CD14-positive monocyte (primary cell): Measurements from ENCODE around the gene MEG3. TPM values are rescaled to one million over a fixed set of nuclear protein-coding genes. Genes with fewer than 3 reads are reported as not detected.

Experiments
- DNase-seq, 3 donors: peaks; one replicate each; pipeline ENCODE4 v3.0.0-alpha.2; 2011 to 2022
- H2AFZ ChIP-seq: 2 replicates; pipeline ENCODE4 v1.6.0; 2012; ENCODE audit warnings: mild to moderate bottlenecking, low read depth, low read length, inconsistent platforms; ENCODE audit not compliant: insufficient read depth, poor library complexity, severe bottlenecking
- H3K27ac ChIP-seq, 2 donors: 1 replicate in 1 of 2; 2 replicates in 1 of 2; pipeline ENCODE4 v1.5.1; 2012 to 2013; ENCODE audit warnings: low read length in 2 of 2, control low read depth in 1 of 2, inconsistent platforms in 1 of 2, low read depth in 1 of 2, mild to moderate bottlenecking in 1 of 2
- H3K27me3 ChIP-seq, 2 donors: one replicate each; pipeline versions ENCODE4 v1.6.0 to v1.6.1; 2011 to 2013; ENCODE audit warnings: low read length in 2 of 2; ENCODE audit not compliant: control insufficient read depth in 2 of 2, insufficient read depth in 2 of 2
- H3K36me3 ChIP-seq, 2 donors: replicated peaks in 1 of 2; 1 replicate in 1 of 2; 2 replicates in 1 of 2; pipeline versions ENCODE4 v1.5.1 to v1.6.1; 2012 to 2013; ENCODE audit warnings: low read length in 2 of 2, control low read depth in 1 of 2, inconsistent platforms in 1 of 2, mild to moderate bottlenecking in 1 of 2; ENCODE audit not compliant: insufficient read depth in 2 of 2, control insufficient read depth in 1 of 2
- H3K4me1 ChIP-seq, 2 donors: 1 replicate in 1 of 2; 2 replicates in 1 of 2; pipeline versions ENCODE4 v1.5.1 to v1.6.1; 2012 to 2013; ENCODE audit warnings: low read length in 2 of 2, control low read depth in 1 of 2, inconsistent platforms in 1 of 2, mild to moderate bottlenecking in 1 of 2, moderate library complexity in 1 of 2; ENCODE audit not compliant: insufficient read depth in 2 of 2, control insufficient read depth in 1 of 2
- H3K4me2 ChIP-seq: replicated peaks from 2 replicates; pipeline ENCODE3; 2012; ENCODE audit warnings: low read length, moderate library complexity, mild to moderate bottlenecking; ENCODE audit not compliant: poor library complexity, severe bottlenecking; ENCODE audit errors: extremely low read depth
- H3K4me3 ChIP-seq, 3 experiments: fragments of 200-600 bp in 1 of 3; sonication (generic) in 1 of 3; replicated peaks in 1 of 3; 1 replicate in 2 of 3; 2 replicates in 1 of 3; pipeline ENCODE4 v1.5.1; 2011 to 2013; ENCODE audit warnings: low read length in 3 of 3, mild to moderate bottlenecking in 3 of 3, control low read depth in 2 of 3, low read depth in 2 of 3, inconsistent platforms in 1 of 3, moderate library complexity in 1 of 3
- H3K79me2 ChIP-seq: 2 replicates; pipeline ENCODE4 v1.6.0; 2012; ENCODE audit warnings: mild to moderate bottlenecking, control low read depth, inconsistent platforms, low read length, moderate library complexity; ENCODE audit not compliant: insufficient read depth
- H3K9ac ChIP-seq: 2 replicates; pipeline ENCODE4 v1.6.0; 2017; ENCODE audit warnings: low read length, mild to moderate bottlenecking; ENCODE audit not compliant: insufficient read depth, poor library complexity, severe bottlenecking
- H3K9me3 ChIP-seq, 2 donors: replicated peaks in 1 of 2; 1 replicate in 1 of 2; 2 replicates in 1 of 2; pipeline versions ENCODE4 v1.5.1 to v1.6.1; 2012 to 2013; ENCODE audit warnings: low read length in 2 of 2, control low read depth in 1 of 2; ENCODE audit not compliant: control insufficient read depth in 1 of 2, insufficient read depth in 1 of 2
- H4K20me1 ChIP-seq: 2 replicates; pipeline ENCODE4 v1.6.0; 2012; ENCODE audit warnings: mild to moderate bottlenecking, low read length, control low read depth, moderate library complexity; ENCODE audit not compliant: insufficient read depth
- H3K27ac Mint-ChIP-seq, 7 donors: one replicate each; pipeline ENCODE4 v1.8.0; 2020; ENCODE audit warnings: mild to moderate bottlenecking in 7 of 7, mixed read lengths in 7 of 7, moderate library complexity in 6 of 7, inconsistent platforms in 2 of 7
- H3K27me3 Mint-ChIP-seq, 3 donors: one replicate each; pipeline ENCODE4 v1.8.0; 2021 to 2022; ENCODE audit warnings: low read depth in 3 of 3, mild to moderate bottlenecking in 3 of 3, mixed read lengths in 3 of 3, moderate library complexity in 3 of 3, inconsistent platforms in 1 of 3
- H3K36me3 Mint-ChIP-seq, 2 donors: one replicate each; pipeline ENCODE4 v1.8.0; 2020; ENCODE audit warnings: mixed read lengths in 2 of 2, inconsistent platforms in 1 of 2, mild to moderate bottlenecking in 1 of 2
- H3K4me1 Mint-ChIP-seq: one replicate; pipeline ENCODE4 v1.8.0; 2020; ENCODE audit warnings: mild to moderate bottlenecking, mixed read lengths
- H3K4me3 Mint-ChIP-seq, 2 donors: one replicate each; pipeline ENCODE4 v1.8.0; 2020; ENCODE audit warnings: mild to moderate bottlenecking in 2 of 2, mixed read lengths in 2 of 2, moderate library complexity in 1 of 2
- H3K9me3 Mint-ChIP-seq, 7 donors: one replicate each; pipeline ENCODE4 v1.8.0; 2020 to 2022; ENCODE audit warnings: mixed read lengths in 7 of 7, mild to moderate bottlenecking in 6 of 7, moderate library complexity in 6 of 7, inconsistent platforms in 2 of 7
- WGBS: methylation state at CpG from one replicate; pipeline ENCODE4 v1.1.5; 2013; ENCODE audit warnings: missing lambda C conversion rate; ENCODE audit not compliant: insufficient coverage; 5-methylcytosine and 5-hydroxymethylcytosine counted together
- intact Hi-C, 2 donors: fragments of 100-400 bp; cut with micrococcal nuclease; formaldehyde crosslinking; loops; one replicate each; pipeline versions ENCODE4 v1.15.0 to v1.15.1; 2023
- polyA plus RNA-seq, 3 donors: library from polyadenylated mRNA; depleted of rRNA in 1 of 3; unstranded in 2 of 3; stranded (reverse) in 1 of 3; fragments of 300-500 nt in 2 of 3; fragments of >200 nt in 1 of 3; fragmentation: Illumina TruSeq in 2 of 3; gene quantifications; 1 replicate in 2 of 3; 2 replicates in 1 of 3; pipeline ENCODE4 v1.2.3, GENCODE V29; 2012 to 2021
- TF ChIP-seq, protein P1 (sequence below): fragments of 200-600 bp; IDR thresholded peaks from one replicate; pipeline ENCODE4 v1.8.0; 2022; ENCODE audit warnings: antibody characterized with exemption, mild to moderate bottlenecking

Gene MEG3
- polyA plus RNA-seq, 3 donors: 1.7 TPM; not detected in 2

DNA sequence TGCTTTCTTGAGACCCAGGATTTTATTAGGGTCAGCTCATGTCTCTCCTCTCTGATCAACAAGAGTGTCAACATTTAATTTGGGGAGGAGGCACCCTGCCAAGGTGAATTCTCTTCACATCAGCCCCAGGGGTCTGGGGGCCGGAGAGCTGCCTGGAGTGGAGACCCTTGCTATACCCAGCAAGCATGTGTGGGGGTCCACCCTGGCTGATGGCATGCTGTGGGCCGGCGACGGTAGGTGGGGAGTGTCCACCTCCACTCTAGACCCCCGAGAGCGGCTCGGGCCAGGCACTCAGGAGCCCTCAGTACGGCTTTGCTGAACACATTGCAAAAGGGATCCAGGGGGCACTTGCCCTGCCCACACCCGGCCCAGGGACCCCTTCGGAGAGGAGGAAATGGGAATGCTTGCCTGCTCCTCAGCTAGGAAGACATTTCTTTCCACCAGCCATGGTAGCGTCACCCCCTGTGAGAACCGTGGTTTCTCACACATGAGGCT is 10.4 kb downstream of the MEG3 start:
- Histone ChIP-seq H3K4me2 (no peak overlapping the region), H3K9me3 (no peaks in the 10 kb centered on the region), H3K27ac (no peak overlapping the region), H4K20me1 (no peaks in the 10 kb centered on the region), H3K36me3 (no peaks in the 10 kb centered on the region), H3K27me3 (no peaks in the 10 kb centered on the region), H3K4me3 (no peak overlapping the region), H3K9ac (no peak overlapping the region), H3K79me2 (no peaks in the 10 kb centered on the region), H3K4me1 (no peaks in the 10 kb centered on the region), H2AFZ (no peak overlapping the region)
- Mint-ChIP-seq H3K4me1 (no peaks in the 10 kb centered on the region), H3K4me3 (no peak overlapping the region), H3K27me3 (peaks cover 3 to 6% (median 6%) of the 10 kb centered on the region in 3 donors), H3K27ac (no peak overlapping the region), H3K9me3 (peaks cover 0 to 4% (median 0%) of the 10 kb centered on the region in 7 donors), H3K36me3 (no peaks in the 10 kb centered on the region)
- DNase-seq: no peak
- intact Hi-C loops: no loop called here
- TF ChIP-seq, protein P1, sequence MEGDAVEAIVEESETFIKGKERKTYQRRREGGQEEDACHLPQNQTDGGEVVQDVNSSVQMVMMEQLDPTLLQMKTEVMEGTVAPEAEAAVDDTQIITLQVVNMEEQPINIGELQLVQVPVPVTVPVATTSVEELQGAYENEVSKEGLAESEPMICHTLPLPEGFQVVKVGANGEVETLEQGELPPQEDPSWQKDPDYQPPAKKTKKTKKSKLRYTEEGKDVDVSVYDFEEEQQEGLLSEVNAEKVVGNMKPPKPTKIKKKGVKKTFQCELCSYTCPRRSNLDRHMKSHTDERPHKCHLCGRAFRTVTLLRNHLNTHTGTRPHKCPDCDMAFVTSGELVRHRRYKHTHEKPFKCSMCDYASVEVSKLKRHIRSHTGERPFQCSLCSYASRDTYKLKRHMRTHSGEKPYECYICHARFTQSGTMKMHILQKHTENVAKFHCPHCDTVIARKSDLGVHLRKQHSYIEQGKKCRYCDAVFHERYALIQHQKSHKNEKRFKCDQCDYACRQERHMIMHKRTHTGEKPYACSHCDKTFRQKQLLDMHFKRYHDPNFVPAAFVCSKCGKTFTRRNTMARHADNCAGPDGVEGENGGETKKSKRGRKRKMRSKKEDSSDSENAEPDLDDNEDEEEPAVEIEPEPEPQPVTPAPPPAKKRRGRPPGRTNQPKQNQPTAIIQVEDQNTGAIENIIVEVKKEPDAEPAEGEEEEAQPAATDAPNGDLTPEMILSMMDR: no peak
- 98% methylated on average over 9 of the region's 12 CpGs for WGBS

DNA sequence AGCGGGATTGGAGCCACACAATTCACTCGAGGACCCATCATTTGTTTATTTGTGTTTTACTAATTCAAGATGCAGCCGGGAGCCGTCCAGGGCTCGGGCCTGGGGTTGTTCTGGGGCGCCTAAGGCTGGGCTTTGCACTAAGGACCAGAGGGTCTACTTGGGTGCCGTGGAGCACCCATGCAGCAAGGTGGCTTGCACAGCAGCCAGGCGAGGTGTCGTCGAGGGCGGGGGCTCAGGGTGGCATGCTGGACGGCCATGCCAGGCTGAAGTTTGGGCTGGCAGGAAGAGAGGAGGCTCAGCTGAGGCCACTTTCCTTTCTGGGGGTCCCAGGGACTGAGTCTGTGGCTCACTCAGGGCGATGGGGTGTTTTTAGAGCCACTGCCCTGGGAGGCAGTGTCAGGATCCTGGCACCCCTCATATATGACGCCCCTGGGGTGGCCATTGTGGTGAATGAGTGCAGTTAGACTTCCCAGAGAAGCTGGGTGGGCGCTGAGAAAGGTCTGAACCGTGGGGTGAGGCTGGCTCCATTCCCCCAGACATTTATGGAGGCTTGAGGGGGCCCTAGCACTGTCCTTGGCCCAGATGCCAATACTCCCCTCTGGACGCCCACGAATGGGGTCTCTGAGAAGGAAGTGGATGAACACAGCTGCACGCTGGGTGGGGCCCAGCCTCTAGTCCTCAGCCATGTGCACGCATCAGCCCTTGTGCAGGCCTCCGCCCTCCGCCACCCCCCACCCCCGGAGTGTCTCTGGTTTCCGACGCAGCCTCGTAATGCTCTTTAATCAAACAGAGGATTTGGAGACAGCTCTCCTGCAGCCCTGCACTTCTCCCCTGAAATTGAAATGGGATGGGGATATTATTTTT is 11.3 kb downstream of the MEG3 start:
- whole genome bisulfite sequencing: 93% methylated on average over 17 of the region's 26 CpGs
- Mint-ChIP-seq H3K9me3 (peaks cover 0 to 4% (median 0%) of the 10 kb centered on the region in 7 donors), H3K4me3 (no peak overlapping the region), H3K27ac (no peak overlapping the region), H3K36me3 (no peaks in the 10 kb centered on the region), H3K4me1 (no peaks in the 10 kb centered on the region), H3K27me3 (peaks cover 3 to 5% (median 5%) of the 10 kb centered on the region in 3 donors)
- Histone ChIP-seq H2AFZ (no peak overlapping the region), H3K79me2 (no peaks in the 10 kb centered on the region), H3K4me2 (no peak overlapping the region), H3K9ac (no peak overlapping the region), H3K27ac (no peak overlapping the region), H4K20me1 (no peaks in the 10 kb centered on the region), H3K4me3 (no peak overlapping the region), H3K4me1 (no peaks in the 10 kb centered on the region), H3K27me3 (no peaks in the 10 kb centered on the region), H3K36me3 (no peaks in the 10 kb centered on the region), H3K9me3 (no peaks in the 10 kb centered on the region)
- intact Hi-C loops: no loop called here
- no peak for DNase-seq
- TF ChIP-seq, protein P1: no peak
